HG03571 (cell line): ENCODE measurements around the gene HSPB7.
"Not testable (repeated sequence)": the region's sequence is repeated elsewhere in the genome, so short reads cannot be mapped to it uniquely, and the experiment has no call there.

Experiments
- ATAC-seq: cut with Tn5 transposase; IDR thresholded peaks from one replicate; pipeline ENCODE4 v1.9.1; 2021; ENCODE audit not compliant: unreplicated experiment

Gene HSPB7

GRCh38 chr1:16017461-16018303 is at the start of gene HSPB7:
Gene HSPB7, minus strand, starts transcription at chr1:16018043. Its CDS starts 80 bp downstream, at chr1:16017963.
- no peak for ATAC-seq

DNA sequence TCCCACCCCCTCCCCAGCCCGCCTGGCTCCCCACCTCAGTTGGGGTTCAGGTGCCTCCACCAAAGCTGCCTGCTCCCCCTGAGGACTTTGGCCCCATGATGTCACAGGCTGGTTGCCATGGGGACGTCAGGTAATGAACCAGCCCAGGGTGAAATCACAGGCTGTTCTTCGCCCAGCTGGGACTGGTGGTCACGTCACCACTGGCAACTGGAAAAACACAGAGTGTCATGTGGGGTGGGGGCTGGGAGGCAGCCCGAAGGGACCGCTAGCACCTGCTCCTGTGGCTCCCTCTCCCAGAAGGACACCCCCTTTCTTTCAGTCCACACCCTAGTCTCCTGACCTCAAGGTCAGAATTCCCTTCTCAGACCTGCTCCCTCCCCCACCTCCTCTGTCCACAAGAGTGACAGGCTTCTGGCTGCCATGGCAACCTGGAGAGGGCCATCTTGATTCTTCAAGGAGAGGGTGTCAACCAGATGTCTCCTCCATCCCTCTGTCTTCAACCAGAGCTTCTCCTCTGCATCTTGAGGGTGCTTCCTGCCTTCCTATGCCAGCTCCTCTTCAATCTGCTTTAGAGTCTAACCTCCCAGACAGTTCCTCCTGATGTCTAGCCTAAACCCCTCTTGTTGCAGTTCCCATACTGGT is 49.4 kb upstream of the HSPB7 start:
- ATAC-seq, result no peak

DNA sequence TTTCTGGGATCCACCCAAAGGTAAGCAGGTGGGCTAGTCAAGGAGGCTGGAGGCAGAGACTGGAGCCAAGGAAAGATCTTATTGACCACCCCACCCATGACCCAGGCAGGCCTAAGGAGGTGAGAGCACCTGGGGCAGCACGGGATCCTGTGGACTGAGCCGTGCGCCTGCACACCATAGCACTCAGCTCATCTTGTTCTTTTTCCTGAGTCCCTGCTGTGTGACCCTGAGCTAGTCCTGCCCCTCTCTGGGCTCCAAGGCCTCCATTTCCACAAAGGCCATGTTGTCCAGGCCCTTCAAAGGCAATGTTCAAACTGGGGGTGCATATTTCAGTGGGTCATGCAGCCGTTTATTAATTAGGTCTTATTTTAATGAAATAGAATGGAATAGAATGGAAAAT is 48.4 kb upstream of the HSPB7 start:
- no peak for ATAC-seq

DNA sequence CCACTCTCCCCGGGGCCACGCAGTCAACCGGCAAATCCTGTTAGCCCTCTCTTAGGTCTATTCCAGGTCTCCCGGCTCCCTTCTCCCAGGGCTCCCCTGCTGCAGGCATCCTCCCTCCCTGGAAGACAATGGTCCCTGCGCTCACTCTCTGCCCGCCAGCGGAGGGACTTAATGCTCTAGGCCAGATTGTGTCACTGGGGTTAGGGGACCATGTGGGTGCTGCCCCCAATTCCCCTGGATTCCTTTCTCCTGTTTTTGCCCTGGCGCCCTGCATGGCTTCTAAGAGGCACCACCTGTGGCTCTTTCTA is 47.4 kb upstream of the HSPB7 start:
- no peak for ATAC-seq

- no peak for ATAC-seq
These were observed 46.9 kb upstream of the HSPB7 start for GRCh38 chr1:16064536-16065268.

- no peak for ATAC-seq
These were observed 46.1 kb upstream of the HSPB7 start for GRCh38 chr1:16063921-16064320.

DNA sequence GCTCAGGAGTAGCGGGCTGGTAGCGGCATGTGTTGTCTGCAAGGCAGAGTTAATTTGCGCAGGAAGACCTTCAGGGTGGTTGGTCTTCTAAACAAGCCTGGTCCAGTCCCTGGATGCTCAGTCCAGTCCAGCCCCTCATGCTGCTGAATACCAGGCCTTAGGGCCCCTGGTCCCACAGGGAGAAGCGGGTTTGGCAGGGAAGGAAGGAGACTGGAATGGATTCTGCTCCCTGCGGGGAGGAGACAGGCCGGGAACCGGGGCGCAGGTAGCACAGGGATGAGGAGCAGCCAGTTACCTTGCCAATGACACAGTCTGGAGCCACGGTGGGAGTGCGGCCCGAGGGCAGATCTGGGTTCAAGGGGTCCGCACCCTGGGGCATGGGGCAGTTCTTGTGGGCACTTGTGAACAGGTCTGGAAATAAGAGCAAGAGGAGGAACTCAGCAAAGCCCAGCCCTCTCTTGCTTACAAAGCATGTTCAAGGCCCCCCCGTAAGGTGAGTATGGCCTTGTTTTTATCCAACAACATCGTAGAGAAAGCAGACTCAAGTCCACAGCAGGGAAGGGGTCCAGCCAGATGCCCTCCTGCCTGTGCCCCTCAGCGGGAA is 45.5 kb upstream of the HSPB7 start:
- no peak for ATAC-seq

- not testable (repeated sequence) for ATAC-seq
These were observed 44.8 kb upstream of the HSPB7 start for GRCh38 chr1:16062687-16063075.

GRCh38 chr1:16061989-16062686 is 44.3 kb upstream of the HSPB7 start:
- ATAC-seq, result not testable (repeated sequence)

DNA sequence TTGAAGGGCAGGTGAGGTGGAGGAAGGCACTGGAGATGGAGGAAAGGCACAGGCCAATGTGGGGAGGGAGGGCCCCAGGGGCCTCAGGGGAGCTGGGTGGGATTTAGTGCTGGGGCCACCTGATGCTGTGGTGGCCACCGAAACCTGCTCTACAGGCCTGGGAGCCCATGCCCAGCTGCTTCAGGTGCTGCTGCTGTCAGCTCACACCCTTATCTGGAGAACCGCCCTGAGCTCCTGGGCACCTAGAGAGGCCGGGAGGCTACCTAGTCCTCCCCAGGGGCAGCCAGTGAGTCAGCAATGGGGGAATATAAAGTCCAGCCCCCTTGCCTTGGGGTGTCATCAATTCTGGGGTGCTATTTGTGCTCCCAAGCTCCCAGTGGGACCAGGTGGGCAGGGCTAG is 43.4 kb upstream of the HSPB7 start:
- ATAC-seq, result no peak

DNA sequence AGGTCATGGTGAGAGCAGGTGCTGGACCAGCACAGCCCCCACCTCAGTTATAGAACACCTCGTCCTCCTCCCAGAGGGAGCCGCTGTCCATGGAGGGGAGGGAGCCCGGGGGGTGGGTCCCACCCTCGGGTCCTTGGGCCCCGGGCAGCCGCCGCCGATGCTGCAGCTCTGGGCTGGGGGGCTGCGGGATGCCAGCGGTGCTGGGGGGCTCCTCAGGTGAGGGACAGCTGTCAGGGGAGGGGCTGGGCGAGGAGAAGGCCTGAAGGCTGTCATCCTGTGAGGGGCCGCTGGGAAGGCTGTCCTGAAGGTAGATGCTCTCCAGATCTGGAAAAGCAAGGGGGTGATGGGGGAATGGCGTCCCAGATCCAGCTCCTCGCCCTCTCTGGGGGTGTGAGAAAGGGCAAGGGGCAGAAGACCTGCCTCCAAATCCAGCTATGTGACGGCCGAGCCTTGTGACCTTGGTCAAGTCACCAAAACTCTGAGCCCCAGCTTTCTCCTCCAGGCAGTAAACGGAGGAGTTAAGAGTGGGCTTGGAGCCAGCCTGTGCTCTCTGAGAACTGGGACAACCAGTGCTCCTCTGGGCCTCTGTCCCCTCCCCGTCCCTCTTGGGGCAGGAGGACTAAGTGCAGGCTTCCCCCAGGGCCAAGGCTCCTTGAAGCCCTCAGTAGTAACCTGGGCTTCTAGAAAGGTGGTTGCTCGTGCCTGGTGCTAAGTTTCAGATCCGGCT is 40.7 kb upstream of the HSPB7 start:
- ATAC-seq, result not testable (repeated sequence)

DNA sequence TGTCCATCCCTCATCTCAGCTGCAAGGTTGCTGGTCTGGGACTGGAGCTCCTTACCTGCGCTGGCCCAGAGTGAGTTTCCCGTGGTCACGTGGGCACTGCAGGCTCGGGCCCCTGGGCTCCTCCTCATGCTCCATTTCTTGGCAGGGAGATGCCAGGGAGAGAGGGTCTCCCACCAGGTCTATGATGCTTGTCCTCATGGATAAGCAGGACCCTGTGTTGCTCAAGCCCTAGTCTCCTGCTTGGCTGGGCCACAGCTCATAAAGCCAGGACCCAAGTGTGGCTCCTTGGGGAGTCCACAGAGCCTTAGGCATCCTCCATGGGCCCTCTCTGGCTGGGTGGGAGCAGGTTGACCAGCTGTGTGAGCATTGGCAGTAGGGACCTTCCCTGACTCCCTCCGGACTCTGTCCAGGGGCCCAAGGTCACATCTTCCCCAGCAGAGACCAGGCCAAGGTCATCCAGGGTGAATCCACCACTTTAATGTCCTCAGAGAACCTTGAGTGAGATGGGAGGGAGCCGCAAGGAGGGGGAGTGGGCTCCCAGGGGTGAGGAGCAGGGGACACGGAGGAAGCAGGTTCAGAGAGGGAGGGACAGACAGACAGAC is 39.6 kb upstream of the HSPB7 start:
- ATAC-seq, result not testable (repeated sequence)

DNA sequence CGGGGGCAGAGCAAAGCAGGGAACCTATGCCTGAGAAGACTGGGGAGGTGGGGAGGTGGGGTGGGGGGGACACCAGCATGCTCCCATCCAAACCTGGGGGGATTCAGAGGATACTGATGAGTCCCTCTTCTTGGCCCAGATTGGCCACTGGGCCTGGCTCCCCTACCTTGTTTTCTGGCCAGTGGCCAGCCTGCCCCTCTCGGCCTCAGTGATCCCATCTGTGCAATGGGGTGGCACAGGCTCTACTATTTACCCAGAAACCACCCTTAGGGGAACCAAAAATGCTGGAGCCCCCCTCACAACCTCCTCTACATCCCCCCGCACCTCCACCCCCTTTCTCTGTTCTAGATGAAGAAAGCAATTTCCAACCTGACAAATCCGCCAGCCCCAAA is 38.7 kb upstream of the HSPB7 start:
- ATAC-seq, result not testable (repeated sequence)

DNA sequence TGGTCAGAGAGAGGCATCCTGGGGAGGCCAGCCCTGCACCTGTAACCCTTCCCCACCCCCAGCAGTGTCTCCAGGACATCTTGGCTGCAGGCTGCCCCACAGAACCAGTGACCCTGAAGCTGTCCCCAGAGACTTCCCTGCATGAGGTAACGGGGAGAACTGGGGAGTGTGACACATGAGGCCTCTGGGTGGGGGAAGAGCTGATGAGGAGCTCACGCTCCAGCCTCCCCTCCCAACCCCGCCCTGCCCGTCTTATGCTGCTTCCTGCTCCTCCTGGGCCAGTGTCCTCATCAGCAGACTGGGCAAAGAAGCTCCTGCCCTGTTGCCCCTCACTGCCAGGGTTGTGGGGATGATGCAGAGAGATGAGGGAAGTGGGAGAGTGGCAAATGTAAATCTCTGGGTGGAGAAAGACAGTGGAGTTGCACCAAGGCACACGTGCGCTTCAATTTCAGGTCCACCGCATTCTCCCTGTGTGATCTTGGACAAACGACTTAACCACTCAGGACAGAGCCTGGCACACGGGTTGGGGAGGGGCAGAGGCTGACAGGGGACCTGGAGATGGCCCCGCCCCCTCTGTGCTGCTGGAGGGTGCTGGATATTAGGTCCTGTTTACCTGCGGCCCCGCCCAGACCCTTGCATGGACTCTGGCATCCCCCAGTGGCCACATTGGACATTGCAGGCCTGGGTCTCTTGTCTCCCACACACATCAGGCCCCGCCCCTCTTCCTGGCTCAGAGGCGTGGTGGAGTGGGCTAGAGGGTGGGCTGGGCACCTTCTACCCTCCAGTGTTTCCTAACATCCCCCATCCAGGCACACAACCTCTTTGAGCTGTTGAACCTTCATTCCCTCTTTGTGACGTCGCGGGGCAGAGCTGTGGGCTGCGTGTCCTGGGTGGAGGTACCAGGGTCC is 38.0 kb upstream of the HSPB7 start:
- ATAC-seq, result no peak

DNA sequence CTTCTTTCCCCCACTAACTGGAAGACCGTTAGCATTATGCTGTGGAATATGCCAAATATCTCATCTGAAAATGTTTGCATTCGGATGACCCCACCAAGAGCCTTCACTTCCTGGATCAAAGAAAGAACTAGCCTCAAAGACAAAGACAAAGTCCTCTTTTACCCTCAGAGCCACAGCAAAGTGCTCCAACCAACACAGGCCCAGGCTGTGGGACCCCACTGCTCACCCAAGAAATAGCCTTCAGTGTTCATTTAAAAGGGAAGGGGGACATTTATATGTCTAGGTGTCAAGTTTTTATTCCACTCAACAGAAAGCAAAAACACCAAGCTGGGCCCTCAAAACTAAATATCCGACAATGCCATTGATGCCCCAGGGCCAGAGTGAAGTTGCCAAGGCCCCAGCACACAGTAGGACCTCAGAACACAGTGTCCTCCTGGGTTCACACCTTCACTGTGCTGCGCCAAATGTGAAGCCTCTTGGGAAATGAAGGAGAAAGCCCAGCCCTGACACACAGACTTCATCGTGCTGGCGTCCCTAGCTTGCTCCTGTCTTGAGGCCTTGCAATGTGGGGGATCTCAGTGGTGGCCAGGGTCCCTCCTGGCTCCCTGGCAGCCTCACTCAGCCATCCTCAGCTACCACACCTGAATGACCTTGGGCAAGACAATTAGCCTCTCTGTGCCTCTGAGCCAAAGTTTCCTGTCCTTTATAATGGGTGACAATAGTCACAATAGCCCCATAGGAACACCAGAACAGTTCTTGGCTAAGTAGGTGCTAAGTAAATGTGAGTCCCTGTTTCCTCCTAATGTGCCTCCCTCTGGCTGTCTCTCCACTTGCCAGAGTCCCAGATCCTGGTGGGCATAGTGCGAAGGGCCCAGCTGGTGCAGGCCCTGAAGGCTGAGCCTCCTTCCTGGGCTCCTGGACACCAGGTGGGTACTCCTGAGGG is 37.0 kb upstream of the HSPB7 start:
- ATAC-seq, result no peak

DNA sequence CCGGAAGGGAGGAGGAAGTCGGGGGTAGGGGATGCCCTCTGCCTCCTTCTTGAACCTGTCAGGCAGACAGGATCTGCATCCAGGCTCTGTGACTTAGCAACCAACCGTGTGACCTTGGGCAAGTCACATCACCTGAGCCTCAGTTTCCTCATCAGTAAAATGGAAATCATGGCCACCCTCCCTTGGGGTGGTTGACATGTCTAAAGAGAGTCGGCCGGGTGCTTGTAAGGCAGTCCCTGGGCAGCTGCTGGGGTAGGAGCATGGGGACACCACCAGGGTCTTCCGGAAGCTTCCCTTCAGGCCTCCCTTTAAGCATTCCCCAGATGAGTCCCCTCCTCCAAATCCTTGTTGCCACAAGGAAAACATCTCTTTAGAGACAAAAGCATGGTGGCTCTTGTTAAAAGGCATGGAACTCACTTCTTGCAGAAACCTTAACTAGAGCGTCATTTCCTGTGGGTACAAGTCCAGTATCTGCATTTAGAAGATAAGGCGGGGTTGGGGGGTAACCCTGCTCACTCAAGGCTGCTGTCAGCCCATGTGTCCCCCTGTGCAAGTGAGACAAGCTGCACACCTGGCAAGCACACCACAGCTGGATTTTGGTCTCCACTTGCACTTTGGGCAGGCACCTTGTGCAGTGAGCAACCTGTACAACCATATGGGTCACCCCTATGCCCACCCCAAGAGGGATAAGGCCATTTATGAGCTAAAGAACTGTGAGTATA is 36.1 kb upstream of the HSPB7 start:
- ATAC-seq, result no peak

- not testable (repeated sequence) for ATAC-seq
These were observed 34.1 kb upstream of the HSPB7 start for GRCh38 chr1:16051949-16052348.
